Sciatic nerve (tissue), 2 donors: ENCODE measurements around the gene F7. TPM values are rescaled to one million over a fixed set of nuclear protein-coding genes. Genes with fewer than 3 reads are reported as not detected.
"Not testable (repeated sequence)": the region's sequence is repeated elsewhere in the genome, so short reads cannot be mapped to it uniquely, and the experiment has no call there.

Experiments
- ATAC-seq: fragments of 200-7000 bp; cut with Tn5 transposase; one replicate; pipeline ENCODE4 v1.9.1; 2020; ENCODE audit warnings: mild to moderate bottlenecking, moderate library complexity
- DNase-seq: peaks from one replicate; pipeline ENCODE4 v3.0.0-alpha.2; 2020; ENCODE audit warnings: low spot score
- intact Hi-C: fragments of 100-400 bp; cut with DNase I; formaldehyde crosslinking; loops from one replicate; pipeline ENCODE4 v1.14.2; 2022
- total RNA-seq: library from RNA; stranded (reverse); fragmentation: NEBNext Ultra II Directional; extraction: Animal tissue kit (Norgen Biotek cat#: 25700); gene quantifications from one replicate; pipeline ENCODE4 v1.2.1, GENCODE V29; 2021
- donor health status: DM: no; HTN: no; CAD: no.
- donor health status: DM: no; HTN: no; CAD: no.

The F7 gene
- 0.27 TPM for total RNA-seq

DNA sequence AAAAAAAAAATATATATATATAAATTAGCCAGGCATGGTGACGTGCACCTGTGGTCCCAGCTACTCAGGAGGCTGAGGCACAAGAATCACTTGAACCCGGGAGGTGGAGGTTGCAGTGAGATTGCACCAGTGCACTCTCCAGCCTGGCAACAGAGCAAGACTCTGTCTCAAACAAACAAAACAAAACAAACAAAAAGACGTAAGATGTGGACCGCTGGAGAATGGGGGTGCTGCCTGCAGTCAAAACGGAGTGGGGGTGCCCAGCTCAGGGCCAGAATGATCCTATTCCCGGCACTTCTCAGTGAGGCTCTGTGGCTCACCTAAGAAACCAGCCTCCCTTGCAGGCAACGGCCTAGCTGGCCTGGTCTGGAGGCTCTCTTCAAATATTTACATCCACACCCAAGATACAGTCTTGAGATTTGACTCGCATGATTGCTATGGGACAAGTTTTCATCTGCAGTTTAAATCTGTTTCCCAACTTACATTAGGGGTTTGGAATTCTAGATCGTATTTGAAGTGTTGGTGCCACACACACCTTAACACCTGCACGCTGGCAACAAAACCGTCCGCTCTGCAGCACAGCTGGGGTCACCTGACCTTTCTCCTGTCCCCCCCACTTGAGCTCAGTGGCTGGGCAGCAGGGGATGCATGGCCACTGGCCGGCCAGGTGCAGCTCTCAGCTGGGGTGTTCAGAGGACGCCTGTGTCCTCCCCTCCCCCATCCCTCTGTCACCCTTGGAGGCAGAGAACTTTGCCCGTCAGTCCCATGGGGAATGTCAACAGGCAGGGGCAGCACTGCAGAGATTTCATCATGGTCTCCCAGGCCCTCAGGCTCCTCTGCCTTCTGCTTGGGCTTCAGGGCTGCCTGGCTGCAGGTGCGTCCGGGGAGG, at the start of gene F7:
TSS of gene F7 (plus strand) at position 760 of the 889 bp plus-strand sequence. CDS start at position 811, 51 bp downstream.
- DNase-seq (no peak), ATAC-seq (no peak)
- intact Hi-C loops = no loop called here

DNA sequence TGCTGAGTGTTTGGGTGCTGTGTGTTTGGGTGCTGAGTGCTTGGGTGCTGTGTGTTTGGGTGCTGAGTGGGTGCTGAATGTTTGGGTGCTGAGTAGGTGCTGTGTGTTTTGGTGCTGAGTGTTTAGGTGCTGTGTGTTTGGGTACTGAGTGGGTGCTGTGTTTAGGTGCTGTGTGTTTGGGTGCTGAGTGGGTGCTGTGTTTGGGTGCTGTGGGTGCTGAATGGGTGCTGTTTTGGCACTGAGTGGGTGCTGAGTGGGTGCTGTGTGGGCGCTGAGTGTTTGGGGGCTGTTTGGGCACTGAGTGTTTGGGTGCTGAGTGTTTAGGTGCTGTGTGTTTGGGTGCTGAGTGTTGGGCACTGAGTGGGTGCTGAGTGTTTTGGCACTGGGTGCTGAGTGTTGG, 48.5 kb upstream of the F7 start:
- intact Hi-C loops = no loop called here
- DNase-seq (no peak), ATAC-seq (no peak)

- ATAC-seq, intact Hi-C loops, DNase-seq: not testable (repeated sequence)
Observed at GRCh38 chr13:113057559-113057958, 48.0 kb upstream of the F7 start.

DNA sequence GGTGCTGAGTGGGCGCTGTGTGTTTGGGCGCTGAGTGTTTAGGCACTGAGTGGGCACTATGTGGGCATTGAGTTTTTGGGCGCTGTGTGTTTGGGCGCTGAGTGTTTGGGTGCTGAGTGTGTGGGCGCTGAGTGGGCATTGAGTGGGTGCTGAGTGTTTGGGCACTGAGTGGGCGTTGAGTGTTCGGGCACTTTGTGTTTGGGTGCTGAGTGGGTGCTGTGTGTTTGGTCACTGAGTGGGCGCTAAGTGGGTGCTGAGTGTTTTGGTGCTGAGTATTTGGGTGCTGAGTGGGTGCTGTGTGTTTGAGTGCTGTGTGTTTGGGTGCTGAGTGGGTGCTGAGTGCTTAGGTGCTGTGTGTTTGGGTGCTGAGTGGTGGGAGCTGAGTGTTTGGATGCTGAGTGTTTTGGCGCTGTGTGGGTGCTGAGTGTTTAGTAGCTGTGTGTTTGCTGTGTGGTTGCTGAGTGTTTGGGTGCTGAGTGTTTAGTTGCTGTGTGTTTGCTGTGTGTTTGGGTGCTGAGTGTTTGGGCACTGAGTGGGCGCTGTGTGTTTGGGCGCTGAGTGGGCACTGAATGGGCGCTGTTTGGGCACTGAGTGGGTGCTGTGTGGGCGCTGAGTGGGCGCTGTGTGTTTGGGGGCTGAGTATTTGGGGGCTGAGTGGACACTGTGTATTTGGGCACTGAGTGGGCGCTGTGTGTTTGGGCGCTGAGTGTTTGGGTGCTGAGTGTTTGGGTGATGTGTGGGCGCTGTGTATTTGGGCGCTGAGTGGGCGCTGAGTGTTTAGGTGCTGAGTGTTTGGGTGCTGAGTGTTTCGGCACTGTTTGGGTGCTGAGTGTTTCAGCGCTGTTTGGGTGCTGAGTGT, 47.2 kb upstream of the F7 start:
- ATAC-seq = no peak
- intact Hi-C loops = no loop called here
- no peak for DNase-seq

- ATAC-seq (no peak), DNase-seq (no peak)
Observed at GRCh38 chr13:113058988-113059850, 46.4 kb upstream of the F7 start.

GRCh38 chr13:113059891-113060290, 45.7 kb upstream of the F7 start:
- ATAC-seq = no peak
- no peak for DNase-seq
- intact Hi-C loops = no loop called here

More at GRCh38 chr13:113058988-113059850, 46.4 kb upstream of the F7 start:
- intact Hi-C loops = no loop called here

DNA sequence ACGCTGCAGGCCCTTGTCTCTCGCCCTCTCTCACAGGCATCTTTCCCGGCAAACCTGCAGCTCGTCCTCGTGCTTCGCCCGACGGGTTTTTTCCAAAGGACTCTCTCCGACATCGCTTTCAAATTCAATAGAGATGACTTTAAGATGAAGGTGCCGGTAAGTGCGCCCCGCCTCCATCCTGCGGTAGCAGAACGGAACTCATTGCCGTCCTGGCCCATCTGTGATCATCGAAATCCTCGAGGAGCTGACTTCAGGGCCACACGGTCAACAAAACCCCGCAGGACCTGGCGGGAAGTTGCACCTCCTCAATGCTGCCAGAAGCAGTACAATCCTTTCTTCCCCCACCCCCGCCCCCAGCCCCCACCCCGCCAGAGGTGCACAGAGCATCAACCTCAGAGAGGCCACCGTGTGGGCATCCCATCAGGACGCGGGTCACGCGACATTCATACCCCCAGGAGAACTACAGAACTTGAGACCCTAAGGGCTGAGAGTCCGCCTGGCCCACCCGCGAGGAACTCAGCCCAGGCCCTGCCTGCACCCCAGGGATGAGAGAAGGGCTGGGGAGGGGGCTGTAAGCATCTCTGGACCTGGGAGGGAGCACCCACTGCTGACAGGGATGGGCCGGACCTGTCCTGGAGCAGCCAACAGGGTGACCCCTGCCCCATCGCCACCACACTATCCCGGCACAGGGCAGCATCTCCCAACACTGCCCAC, 44.9 kb upstream of the F7 start:
- no peak for DNase-seq
- intact Hi-C loops = no loop called here
- no peak for ATAC-seq

DNA sequence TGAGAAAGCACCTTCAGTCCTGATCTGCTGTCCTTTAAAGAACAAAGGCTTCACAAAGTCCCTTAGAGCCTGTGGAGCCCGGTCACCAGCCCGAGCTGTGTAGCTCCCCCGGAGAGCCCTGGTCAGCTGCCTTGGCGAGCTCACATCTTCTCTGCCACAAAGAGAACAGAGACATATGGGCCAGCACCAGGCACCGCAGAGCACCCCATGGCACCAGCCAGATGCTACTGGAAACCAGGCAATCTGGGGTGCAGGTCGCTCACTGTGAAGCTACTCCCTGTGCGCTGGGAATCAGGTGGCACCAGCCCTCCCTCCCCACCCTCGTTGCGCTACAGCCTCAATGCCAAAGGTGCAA, 44.3 kb upstream of the F7 start:
- DNase-seq (no peak), ATAC-seq (no peak)
- intact Hi-C loops = no loop called here

GRCh38 chr13:113061796-113062425, 43.7 kb upstream of the F7 start:
- DNase-seq (no peak), ATAC-seq (no peak)
- intact Hi-C loops = no loop called here

- ATAC-seq = no peak
- intact Hi-C loops = no loop called here
- DNase-seq = no peak
Observed at GRCh38 chr13:113062691-113063090, 42.9 kb upstream of the F7 start.

GRCh38 chr13:113063091-113063491, 42.5 kb upstream of the F7 start:
- intact Hi-C loops = no loop called here
- DNase-seq (no peak), ATAC-seq (no peak)

DNA sequence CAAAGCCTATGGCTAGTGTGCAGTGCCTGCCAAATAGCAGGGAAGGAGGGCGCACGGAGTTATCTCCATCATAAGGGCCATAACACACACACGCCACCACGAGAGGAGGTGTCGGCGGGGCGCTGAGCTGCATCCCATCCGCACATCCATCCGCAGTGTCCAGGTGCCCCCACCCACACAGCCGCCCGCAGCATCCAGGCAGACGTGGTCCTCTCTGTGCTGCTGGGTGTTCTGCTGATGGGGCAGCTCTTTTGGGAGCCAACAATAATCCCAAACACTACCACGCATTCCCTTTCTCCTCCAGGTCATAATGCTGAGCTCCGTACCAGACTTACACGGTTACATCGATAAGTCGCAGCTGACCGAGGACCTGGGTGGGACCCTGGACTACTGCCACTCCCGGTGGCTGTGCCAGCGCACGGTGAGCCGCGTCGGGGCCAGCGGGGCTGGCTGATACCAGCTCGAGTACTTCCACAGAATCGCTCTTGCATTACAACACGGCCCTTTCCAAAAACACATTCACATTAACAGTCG, 41.5 kb upstream of the F7 start:
- DNase-seq = no peak
- ATAC-seq = no peak
- intact Hi-C loops = no loop called here

DNA sequence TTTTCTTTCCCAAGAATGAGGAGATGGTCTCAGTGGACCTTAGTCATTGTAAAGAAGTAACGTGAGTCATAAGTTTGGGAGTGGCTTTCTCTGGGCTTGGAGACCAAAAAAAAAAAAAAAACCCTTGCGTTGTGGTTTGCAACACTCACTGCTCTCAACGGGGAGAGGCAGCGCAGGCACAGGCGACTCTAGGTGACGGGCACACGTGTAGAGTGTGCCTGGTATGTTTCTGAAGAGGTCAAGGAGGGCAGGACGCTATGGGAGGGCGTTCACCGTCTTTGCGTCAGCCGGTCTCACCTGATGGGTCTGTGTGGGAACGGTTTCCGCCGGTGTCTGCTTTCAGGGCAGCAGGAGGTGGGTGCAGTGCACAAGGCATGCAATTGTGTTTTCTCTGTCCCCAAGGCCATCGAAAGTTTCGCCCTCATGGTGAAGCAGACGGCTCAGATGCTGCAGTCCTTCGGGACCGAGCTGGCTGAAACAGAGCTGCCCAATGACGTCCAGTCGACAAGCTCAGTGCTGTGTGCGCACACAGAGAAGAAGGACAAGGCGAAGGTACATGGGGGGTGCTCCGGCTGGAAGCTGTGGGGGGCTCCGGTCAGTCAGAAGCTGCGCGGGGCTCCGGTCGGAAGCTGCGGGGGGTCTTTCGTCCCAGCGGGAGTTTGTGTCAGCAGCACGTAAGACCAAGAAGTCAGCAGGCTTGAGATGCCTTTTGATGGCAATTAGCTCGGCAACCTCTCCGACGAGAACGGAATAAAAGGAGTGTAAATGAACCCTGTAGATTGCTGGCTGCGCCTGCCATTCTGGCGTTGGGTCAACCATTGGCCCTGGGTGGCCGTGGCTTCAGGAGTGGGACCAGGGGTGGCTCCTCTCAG, 40.8 kb upstream of the F7 start:
- intact Hi-C loops = no loop called here
- ATAC-seq = peak; percentile 78
- DNase-seq = no peak

- no peak for DNase-seq
- intact Hi-C loops = no loop called here
- ATAC-seq = peak; percentile 54
Observed at GRCh38 chr13:113065406-113066141, 40.0 kb upstream of the F7 start.

GRCh38 chr13:113066142-113066455, 39.5 kb upstream of the F7 start:
- intact Hi-C loops = no loop called here
- no peak for DNase-seq
- ATAC-seq = no peak

DNA sequence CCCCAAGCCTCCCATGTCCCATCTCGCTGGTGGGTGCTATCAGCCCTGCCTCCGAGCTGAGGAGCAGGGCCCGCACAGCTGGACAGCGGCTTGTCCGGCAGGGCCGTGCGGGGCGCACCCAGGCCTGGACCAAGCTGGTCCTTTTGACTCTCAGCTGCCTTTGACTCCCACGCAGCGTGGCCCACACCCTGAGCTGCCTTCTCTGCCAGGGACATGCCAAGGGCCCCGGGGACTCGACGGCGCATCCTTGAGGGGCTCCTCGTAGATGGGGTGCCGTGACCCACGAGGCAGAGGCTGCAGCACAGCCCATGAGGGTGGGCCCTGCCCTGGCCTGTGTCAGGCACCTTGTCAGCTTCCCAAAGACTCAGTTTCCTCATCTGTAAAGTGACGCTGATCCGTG, 38.8 kb upstream of the F7 start:
- intact Hi-C loops = no loop called here
- ATAC-seq = no peak
- DNase-seq = no peak
